Colonic mucosa (tissue), 4 donors: ENCODE results near the gene BICRA. TPM values are rescaled to one million over a fixed set of nuclear protein-coding genes. Genes with fewer than 3 reads are reported as not detected.
A peak's percentile ranks its signal among the peaks of the same experiment; 100 is the strongest.
"Not testable (repeated sequence)": the region's sequence is repeated elsewhere in the genome, so short reads cannot be mapped to it uniquely, and the experiment has no call there.

Source experiments
- DNase-seq: peaks from one replicate; pipeline ENCODE4 v3.0.0-alpha.2; 2020
- H3K27ac ChIP-seq: fragments of 200-600 bp; one replicate; pipeline ENCODE4 v1.8.0; 2021
- H3K27me3 ChIP-seq: fragments of 200-600 bp; one replicate; pipeline ENCODE4 v1.8.0; 2021
- H3K36me3 ChIP-seq: fragments of 200-600 bp; one replicate; pipeline ENCODE4 v1.8.0; 2021
- H3K4me1 ChIP-seq: fragments of 200-600 bp; one replicate; pipeline ENCODE4 v1.8.0; 2021; ENCODE audit warnings: mild to moderate bottlenecking
- H3K4me3 ChIP-seq: fragments of 200-600 bp; one replicate; pipeline ENCODE4 v1.8.0; 2021
- H3K9ac ChIP-seq, 2 donors: one replicate each; pipeline ENCODE4 v1.7.0; 2013; ENCODE audit warnings: control low read depth in 2 of 2, low read depth in 2 of 2, low read length in 2 of 2
- H3K9me3 ChIP-seq: fragments of 200-600 bp; one replicate; pipeline ENCODE4 v1.8.0; 2021
- CTCF ChIP-seq: fragments of 200-600 bp; IDR thresholded peaks from one replicate; pipeline ENCODE4 v1.8.0; 2022; ENCODE audit warnings: antibody characterized with exemption, mild to moderate bottlenecking
- intact Hi-C: fragments of 100-400 bp; cut with DNase I; formaldehyde crosslinking; loops from one replicate; pipeline ENCODE4 v1.14.1; 2022
- total RNA-seq, 2 donors: library from RNA; stranded (reverse); fragmentation: NEBNext Ultra II Directional in 1 of 2; extraction: Animal tissue kit (Norgen Biotek cat#: 25700) in 1 of 2; gene quantifications; one replicate each; pipeline ENCODE4 v1.2.1, GENCODE V29; 2021
- donor health status: healthy.
- donor health status: DM: no; HTN: no; CAD: no.
- donor health status: DM: no; HTN: no; CAD: no.

Gene BICRA
- total RNA-seq, 2 donors from 2014 or later, result 11.7 to 13.4 TPM

GRCh38 chr19:47572635-47573034 is 36.3 kb upstream of the BICRA start:
- H3K27me3 ChIP-seq, result no peaks in the 10 kb centered on the region
- TF ChIP-seq CTCF, result no peak
- no peak overlapping the region for H3K9ac ChIP-seq
- H3K27ac ChIP-seq, result no peak overlapping the region
- intact Hi-C loops, result no loop called here
- DNase-seq, result no peak
- no peaks in the 10 kb centered on the region for H3K36me3 ChIP-seq
- no peaks in the 10 kb centered on the region for H3K9me3 ChIP-seq
- H3K4me3 ChIP-seq, result no peak overlapping the region
- H3K4me1 ChIP-seq, result no peaks in the 10 kb centered on the region

DNA sequence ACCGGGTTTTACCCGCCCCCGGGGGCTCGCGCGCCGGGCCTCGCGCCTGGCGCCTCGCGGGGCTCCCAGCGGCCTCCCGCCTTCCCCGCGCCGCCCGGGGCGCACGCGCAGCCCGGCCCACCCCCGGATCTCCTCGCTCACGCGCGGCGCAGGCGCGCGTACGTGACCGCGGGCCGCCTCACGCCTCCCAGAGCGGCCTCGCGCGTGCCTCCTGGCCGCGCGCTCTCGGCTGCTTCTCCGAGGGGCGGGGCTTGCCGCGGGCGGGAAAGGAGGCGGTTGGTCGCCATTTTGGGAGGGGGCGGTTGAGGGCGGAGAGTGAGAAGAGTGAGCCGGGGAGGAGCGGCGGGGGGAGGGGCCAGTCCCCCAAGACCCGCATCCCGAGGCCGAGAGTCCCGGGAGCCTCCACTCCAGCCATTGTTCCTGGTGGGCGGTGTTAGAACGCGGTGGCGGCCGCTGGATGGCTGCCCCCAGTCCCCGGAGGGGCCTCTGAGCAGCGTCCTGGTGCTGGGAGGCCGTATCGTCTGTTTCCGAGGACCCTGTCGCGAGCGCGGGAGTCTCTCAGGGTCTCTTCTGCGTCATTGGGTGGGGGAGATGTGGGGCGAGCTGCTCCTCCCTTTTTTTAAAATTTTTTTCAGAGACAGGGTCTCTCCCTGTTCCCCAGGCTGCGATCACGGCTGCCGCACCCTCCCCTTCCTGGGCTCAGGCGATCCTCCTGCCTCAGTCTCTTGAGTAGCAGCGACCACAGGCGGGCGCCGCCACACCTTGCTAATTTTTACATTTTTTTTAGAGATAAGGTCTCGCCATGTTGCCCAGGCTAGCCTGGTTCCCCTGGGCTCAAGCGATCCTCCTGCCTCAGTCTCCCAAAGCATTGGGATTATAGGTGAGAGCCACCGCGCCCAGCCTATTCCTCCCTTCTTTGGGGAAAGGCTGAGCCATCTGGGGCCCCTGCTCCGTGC is 35.6 kb upstream of the BICRA start, which contains the start of gene ZNF541:
ZNF541 (minus strand) TSS at position 78 of the 956 bp plus-strand sequence. CDS start 17,292 bp downstream, outside the sequence.
- H3K27ac ChIP-seq, result no peak within 1 kb of the TSS

DNA sequence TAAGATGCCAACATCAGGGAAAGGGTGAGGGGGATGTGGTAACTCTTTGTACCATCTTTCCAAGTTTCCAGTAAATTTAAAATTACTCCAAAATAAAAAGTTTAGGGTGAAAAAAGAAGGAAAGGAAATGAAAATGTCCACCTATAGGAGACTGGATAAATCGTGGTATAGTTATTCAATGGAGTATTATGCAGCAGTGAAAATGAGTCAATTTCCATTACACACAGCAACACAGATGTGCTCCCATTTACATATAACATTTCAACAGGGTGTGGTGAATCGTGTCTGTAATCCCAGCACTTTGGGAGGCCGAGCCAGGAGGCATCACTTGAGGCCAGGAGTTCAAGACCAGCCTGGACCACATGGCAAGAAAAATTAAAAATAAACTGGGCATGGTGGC is 28.5 kb upstream of the BICRA start:
- no peak overlapping the region for H3K27ac ChIP-seq
- intact Hi-C loops, result no loop called here
- H3K9me3 ChIP-seq, result no peaks in the 10 kb centered on the region
- H3K4me3 ChIP-seq, result no peak overlapping the region
- H3K9ac ChIP-seq, result no peak overlapping the region
- no peaks in the 10 kb centered on the region for H3K4me1 ChIP-seq
- no peaks in the 10 kb centered on the region for H3K36me3 ChIP-seq
- DNase-seq, result no peak
- no peaks in the 10 kb centered on the region for H3K27me3 ChIP-seq
- TF ChIP-seq CTCF, result no peak

More for the DNA sequence above, 35.6 kb upstream of the BICRA start, which contains the start of gene ZNF541:
- H3K4me3 ChIP-seq, result no peak within 1 kb of the TSS
- H3K36me3 ChIP-seq, result no peaks in the 10 kb centered on the region
- DNase-seq, result peak; percentile 58
- no peaks in the 10 kb centered on the region for H3K9me3 ChIP-seq
- no peak for TF ChIP-seq CTCF
- H3K4me1 ChIP-seq, result no peaks in the 10 kb centered on the region
- no peak within 1 kb of the TSS for H3K9ac ChIP-seq
- intact Hi-C loops, result no loop called here
- no peaks in the 10 kb centered on the region for H3K27me3 ChIP-seq

GRCh38 chr19:47581605-47582319 is 27.2 kb upstream of the BICRA start:
- DNase-seq, result no peak
- Histone ChIP-seq H3K27me3 (no peaks in the 10 kb centered on the region), H3K4me3 (no peak overlapping the region), H3K36me3 (no peaks in the 10 kb centered on the region), H3K27ac (no peak overlapping the region), H3K9ac (no peak overlapping the region), H3K9me3 (no peaks in the 10 kb centered on the region), H3K4me1 (no peaks in the 10 kb centered on the region)
- intact Hi-C loops, result no loop called here
- no peak for TF ChIP-seq CTCF

GRCh38 chr19:47582320-47582909 is 26.5 kb upstream of the BICRA start:
- H3K27ac ChIP-seq, result no peak overlapping the region
- no peak for TF ChIP-seq CTCF
- no peaks in the 10 kb centered on the region for H3K27me3 ChIP-seq
- no peak overlapping the region for H3K9ac ChIP-seq
- intact Hi-C loops, result no loop called here
- no peak overlapping the region for H3K4me3 ChIP-seq
- no peaks in the 10 kb centered on the region for H3K4me1 ChIP-seq
- no peak for DNase-seq
- H3K9me3 ChIP-seq, result no peaks in the 10 kb centered on the region
- no peaks in the 10 kb centered on the region for H3K36me3 ChIP-seq

DNA sequence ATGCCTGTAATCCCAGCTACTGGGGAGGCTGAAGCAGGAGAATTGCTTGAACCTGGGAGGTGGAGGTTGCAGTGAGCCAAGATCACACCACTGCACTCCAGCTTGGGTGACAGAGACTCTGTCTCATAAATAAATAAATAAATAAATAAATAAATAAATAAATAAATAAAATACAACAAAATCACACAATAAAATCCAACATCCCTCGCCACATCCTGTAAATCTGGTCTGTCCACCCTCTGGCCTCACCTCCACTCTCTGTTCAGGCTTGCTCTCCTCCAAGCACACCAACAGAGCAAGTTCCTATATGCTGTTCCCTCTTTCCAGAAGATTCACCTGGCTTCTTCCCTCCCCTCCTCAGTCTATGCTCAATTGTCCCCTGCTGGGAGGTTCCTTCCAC is 25.8 kb upstream of the BICRA start:
- DNase-seq, H3K27me3 ChIP-seq, H3K36me3 ChIP-seq, H3K27ac ChIP-seq, H3K9me3 ChIP-seq, intact Hi-C loops, H3K4me3 ChIP-seq, H3K9ac ChIP-seq, H3K4me1 ChIP-seq: not testable (repeated sequence)
